Lower lobe of right lung (tissue), 2 donors: ENCODE results near the gene SLC13A3. TPM values are rescaled to one million over a fixed set of nuclear protein-coding genes. Genes with fewer than 3 reads are reported as not detected.

Source experiments
- ATAC-seq, 2 donors: fragments of 200-7000 bp; cut with Tn5 transposase; one replicate each; pipeline ENCODE4 v1.9.1; 2020 to 2022; ENCODE audit warnings: mild to moderate bottlenecking in 2 of 2, moderate library complexity in 2 of 2
- DNase-seq: peaks from one replicate; pipeline ENCODE4 v3.0.0-alpha.2; 2020
- H3K27ac ChIP-seq: fragments of 200-600 bp; one replicate; pipeline ENCODE4 v1.8.0; 2022
- H3K27me3 ChIP-seq: fragments of 200-600 bp; one replicate; pipeline ENCODE4 v1.8.0; 2022; ENCODE audit warnings: low read depth
- H3K36me3 ChIP-seq: fragments of 200-600 bp; one replicate; pipeline ENCODE4 v1.8.0; 2022; ENCODE audit warnings: mild to moderate bottlenecking
- H3K4me1 ChIP-seq: fragments of 200-600 bp; one replicate; pipeline ENCODE4 v1.8.0; 2022
- H3K4me3 ChIP-seq: fragments of 200-600 bp; one replicate; pipeline ENCODE4 v1.8.0; 2022; ENCODE audit warnings: mild to moderate bottlenecking
- H3K9me3 ChIP-seq: fragments of 200-600 bp; one replicate; pipeline ENCODE4 v1.8.0; 2022
- intact Hi-C: fragments of 100-400 bp; cut with DNase I; formaldehyde crosslinking; loops from one replicate; pipeline ENCODE4 v1.11.0; 2022
- total RNA-seq: library from RNA; stranded (reverse); fragmentation: NEBNext Ultra II Directional; extraction: Animal tissue kit (Norgen Biotek cat#: 25700); gene quantifications from one replicate; pipeline ENCODE4 v1.2.1, GENCODE V29; 2021
- TF ChIP-seq, protein P1 (sequence below): fragments of 200-600 bp; IDR thresholded peaks from one replicate; pipeline ENCODE4 v1.8.0; 2022; ENCODE audit warnings: antibody characterized with exemption, mild to moderate bottlenecking
- donor health status: DM: no; HTN: yes; CAD: no; lungs with severe emphysema.

The SLC13A3 gene
- total RNA-seq, 1 donor from 2014 or later: 2.0 TPM

DNA sequence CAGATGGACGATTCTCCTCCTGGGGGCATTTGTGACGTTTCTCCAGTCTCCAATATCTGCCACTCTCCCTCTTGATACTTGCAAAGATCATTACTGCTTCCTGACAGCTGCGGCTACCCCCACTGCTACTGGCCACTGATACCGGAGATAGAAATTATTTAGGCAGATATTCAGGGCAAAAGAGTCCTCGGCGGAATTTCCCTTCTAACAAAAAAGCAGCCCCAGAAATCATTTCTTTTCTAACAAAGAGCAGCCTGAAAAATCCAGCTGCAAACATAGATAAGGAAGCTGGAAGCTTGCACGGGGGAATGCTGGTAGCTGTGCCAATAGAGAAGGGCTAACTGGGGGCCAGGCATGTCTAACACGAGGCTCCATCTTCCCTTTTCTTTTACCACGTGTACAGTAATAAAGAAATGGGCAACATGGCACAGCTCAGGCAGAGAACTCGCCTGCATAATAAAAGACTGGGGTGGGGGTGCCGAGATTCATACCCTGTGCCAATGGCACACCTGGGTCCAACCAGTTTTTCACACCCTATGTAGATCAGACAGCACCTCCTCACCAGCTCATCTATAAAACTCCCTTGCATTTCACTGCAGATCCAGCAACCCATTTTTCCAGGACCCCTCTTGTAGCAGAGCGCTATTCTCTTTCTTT is 31.9 kb upstream of the SLC13A3 start:
- intact Hi-C loops: no loop called here
- no peaks in the 10 kb centered on the region for H3K9me3 ChIP-seq
- H3K27ac ChIP-seq: no peak overlapping the region
- peaks cover 31% of the 10 kb centered on the region for H3K36me3 ChIP-seq
- peaks cover 51% of the 10 kb centered on the region for H3K4me1 ChIP-seq
- peak overlapping the region; percentile 44 for H3K4me3 ChIP-seq
- H3K27me3 ChIP-seq: no peaks in the 10 kb centered on the region
- no peak for ATAC-seq
- TF ChIP-seq, protein P1, sequence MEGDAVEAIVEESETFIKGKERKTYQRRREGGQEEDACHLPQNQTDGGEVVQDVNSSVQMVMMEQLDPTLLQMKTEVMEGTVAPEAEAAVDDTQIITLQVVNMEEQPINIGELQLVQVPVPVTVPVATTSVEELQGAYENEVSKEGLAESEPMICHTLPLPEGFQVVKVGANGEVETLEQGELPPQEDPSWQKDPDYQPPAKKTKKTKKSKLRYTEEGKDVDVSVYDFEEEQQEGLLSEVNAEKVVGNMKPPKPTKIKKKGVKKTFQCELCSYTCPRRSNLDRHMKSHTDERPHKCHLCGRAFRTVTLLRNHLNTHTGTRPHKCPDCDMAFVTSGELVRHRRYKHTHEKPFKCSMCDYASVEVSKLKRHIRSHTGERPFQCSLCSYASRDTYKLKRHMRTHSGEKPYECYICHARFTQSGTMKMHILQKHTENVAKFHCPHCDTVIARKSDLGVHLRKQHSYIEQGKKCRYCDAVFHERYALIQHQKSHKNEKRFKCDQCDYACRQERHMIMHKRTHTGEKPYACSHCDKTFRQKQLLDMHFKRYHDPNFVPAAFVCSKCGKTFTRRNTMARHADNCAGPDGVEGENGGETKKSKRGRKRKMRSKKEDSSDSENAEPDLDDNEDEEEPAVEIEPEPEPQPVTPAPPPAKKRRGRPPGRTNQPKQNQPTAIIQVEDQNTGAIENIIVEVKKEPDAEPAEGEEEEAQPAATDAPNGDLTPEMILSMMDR: no peak
- DNase-seq: no peak

DNA sequence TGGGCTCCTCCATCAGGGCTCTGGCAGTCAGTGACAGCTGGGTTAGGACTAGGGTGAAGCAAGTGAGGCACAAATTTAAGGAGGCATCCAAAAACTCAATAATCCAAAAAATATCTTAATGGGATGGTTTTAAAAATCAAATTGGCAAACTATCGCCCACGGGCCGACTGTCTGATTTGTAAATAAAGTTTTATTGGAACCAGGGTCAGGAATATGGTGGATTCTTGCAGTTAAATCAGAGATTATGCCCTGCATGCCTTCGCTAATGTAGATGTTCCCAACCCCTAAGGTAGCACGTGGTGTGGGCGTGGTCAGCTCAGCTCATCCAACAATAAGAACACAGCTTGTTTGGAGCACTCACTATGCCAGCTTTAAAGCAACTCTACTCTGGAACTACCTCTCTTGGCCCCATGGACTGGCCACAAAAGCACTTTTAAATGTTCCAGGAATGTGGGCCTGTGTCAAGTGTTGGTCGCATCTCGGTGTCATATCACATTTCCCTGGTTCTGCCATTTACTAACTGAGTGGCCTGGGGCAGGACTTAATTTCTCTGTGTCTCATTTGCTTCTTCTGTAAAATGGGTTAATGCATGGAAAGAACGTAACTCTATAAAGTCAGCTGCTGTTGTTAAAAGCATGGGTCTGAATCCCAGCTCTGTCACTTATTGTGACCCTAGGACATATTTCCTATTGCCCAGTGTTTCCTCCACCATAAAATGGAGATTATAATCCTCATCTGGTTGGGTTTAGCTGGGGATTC is 31.0 kb upstream of the SLC13A3 start:
- Histone ChIP-seq H3K27ac (no peak overlapping the region), H3K9me3 (no peaks in the 10 kb centered on the region), H3K27me3 (no peaks in the 10 kb centered on the region), H3K36me3 (peaks cover 31% of the 10 kb centered on the region), H3K4me1 (peaks cover 42% of the 10 kb centered on the region), H3K4me3 (no peak overlapping the region)
- TF ChIP-seq, protein P1: no peak
- ATAC-seq: no peak
- intact Hi-C loops: no loop called here
- no peak for DNase-seq

DNA sequence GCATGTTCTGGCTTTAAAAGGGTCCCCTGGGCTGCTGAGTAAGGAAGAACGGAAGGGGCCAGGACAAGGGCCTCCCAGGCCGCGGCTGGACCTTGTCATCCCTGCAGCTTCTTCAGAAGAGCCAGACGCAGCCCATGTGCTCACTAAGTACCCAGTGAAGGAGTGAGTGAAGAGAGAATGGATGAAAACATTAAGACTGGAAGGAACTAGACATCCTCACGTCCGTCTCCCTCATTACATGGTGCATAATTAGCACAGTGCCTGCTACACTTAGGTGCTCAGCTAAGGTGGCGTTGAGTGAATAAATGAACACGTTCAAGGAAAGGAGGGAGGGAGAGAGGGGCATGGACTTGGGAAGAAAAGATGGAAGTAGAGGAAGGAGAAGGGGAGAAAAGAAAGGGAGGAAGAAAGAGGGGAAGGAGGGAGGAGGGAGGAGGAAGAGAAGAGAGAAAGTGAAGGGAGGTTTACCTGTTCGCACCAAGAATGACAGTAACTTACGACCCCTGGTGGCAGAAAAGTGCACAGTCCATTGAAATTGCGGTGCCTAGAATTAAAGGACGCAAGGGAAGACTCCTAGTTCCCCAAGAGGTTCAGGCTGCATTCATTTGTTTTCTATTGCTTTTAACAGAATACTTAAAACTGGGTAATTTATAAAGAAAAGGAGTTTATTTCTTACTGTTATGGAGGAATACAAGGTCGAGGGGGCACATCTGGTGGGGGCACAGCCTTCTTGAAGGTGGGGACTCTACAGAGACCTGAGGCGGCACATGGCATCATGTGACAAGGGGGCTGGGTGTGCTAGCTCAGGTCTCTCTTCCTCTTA is 30.0 kb upstream of the SLC13A3 start:
- DNase-seq (no peak), ATAC-seq (peak; percentile 40 to 52)
- intact Hi-C loops: no loop called here

DNA sequence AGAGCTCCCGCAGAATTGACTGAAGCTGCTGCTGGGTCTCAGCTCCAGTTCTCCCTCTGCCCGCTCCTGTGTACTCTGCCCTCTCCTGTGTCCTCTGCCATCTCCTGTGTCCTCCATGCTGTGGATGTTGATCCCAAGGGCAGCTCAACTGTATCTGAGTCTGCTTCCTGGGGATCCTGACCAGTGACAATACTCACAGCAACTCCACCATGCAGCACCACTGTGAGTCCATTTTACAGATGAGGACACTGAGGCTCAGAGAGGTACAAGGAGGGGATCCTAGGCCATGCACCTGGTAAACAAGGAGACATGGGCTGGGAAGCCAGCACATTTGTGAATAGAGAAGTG is 29.4 kb upstream of the SLC13A3 start:
- TF ChIP-seq, protein P1: no peak
- no peaks in the 10 kb centered on the region for H3K27me3 ChIP-seq
- intact Hi-C loops: no loop called here
- ATAC-seq: no peak
- no peak for DNase-seq
- no peaks in the 10 kb centered on the region for H3K9me3 ChIP-seq
- H3K27ac ChIP-seq: no peak overlapping the region
- peaks cover 16% of the 10 kb centered on the region for H3K36me3 ChIP-seq
- H3K4me1 ChIP-seq: peaks cover 37% of the 10 kb centered on the region
- no peak overlapping the region for H3K4me3 ChIP-seq

More for the DNA sequence above, 30.0 kb upstream of the SLC13A3 start:
- Histone ChIP-seq H3K36me3 (peaks cover 22% of the 10 kb centered on the region), H3K4me1 (peaks cover 37% of the 10 kb centered on the region), H3K9me3 (no peaks in the 10 kb centered on the region), H3K4me3 (no peak overlapping the region), H3K27ac (no peak overlapping the region), H3K27me3 (no peaks in the 10 kb centered on the region)
- TF ChIP-seq, protein P1: peak; percentile 73

DNA sequence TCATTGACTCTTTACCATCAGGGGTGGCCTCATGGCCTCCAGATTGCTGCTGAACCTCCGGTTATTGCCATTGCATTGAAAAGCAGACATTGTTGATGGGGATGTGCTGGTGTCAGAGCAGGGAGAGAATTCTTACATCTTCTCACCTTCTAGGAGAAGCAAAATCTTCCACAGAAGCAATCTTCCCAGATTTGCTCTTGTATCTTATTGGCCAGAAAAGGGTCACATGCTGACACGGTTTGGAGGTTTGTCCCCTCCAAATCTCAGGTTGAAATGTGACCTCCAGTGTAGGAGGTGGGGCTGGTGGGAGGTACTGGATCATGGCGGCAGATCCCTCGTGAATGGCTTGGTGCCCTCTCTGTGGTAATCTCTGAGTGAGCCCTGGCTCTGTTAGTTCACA is 27.3 kb upstream of the SLC13A3 start:
- Histone ChIP-seq H3K27ac (no peak overlapping the region), H3K9me3 (no peaks in the 10 kb centered on the region), H3K36me3 (no peaks in the 10 kb centered on the region), H3K27me3 (no peaks in the 10 kb centered on the region), H3K4me1 (peaks cover 21% of the 10 kb centered on the region), H3K4me3 (no peak overlapping the region)
- intact Hi-C loops: no loop called here
- TF ChIP-seq, protein P1: no peak
- DNase-seq (no peak), ATAC-seq (no peak)
